ENCODE results near the gene NCOR1. TPM values are rescaled to one million over a fixed set of nuclear protein-coding genes. Genes with fewer than 3 reads are reported as not detected.

NCOR1 gene
- total RNA-seq (ENCODE audit: unreplicated experiment) = 152 TPM
- long read RNA-seq, transcript NCOR1-206 (15 exons, 1,883 nt) = major isoform, 24 of 119 reads
- long read RNA-seq, transcript NCOR1-221 (16 exons, 1,877 nt) = minor isoform, 15 of 119 reads
- long read RNA-seq, partial matches to known transcripts = 35 of 119 reads
- long read RNA-seq, other reads (novel, unspliced or antisense) = 41 of 119 reads

DNA sequence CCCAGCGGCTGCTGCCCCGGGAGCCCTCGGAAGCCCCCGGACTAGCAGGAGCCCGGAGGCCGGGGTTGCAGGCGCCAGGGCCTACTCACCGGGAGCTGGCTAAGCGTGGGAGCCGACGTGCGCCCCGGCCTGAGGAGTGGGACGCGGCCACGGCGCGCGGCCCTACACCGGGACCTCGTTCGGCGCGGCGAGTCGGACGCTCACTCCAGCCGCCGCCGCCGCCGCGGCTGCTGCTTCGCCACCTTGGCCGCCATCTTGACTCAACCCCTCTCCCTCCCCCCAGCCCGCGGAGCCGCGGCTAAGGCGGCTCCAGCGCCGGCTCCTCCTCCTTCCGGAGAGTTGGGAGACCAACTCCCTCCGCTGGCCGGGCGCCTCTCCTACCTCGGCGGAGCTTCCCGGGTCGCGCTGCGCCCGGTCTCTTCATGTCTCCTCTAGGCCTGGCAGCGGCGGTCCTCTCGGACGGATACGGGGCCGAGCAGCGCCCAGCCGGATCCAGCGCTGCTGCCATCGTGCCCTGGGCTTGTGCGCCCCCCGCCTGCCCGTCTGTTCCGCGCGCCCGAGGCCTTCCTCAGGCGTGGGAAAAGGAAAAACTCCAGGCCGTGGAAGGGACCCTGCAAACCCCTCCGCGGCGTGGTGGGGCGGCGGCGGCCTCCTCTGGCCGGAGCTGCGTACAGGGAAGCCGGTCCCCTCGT, at the start of gene NCOR1:
TSS of gene NCOR1 (minus strand) at position 262 of the 692 bp plus-strand sequence. CDS start 20,965 bp downstream, outside the sequence.
- Mint-ChIP-seq H3K27me3 (ENCODE audit: unreplicated experiment) (peaks cover 3% of the 10 kb centered on the region), H3K27ac (ENCODE audit: unreplicated experiment) (peak within 1 kb of the TSS; percentile 92), H3K36me3 (ENCODE audit: unreplicated experiment) (no peaks in the 10 kb centered on the region), H3K9me3 (ENCODE audit: unreplicated experiment) (peaks cover 6% of the 10 kb centered on the region), H3K4me1 (ENCODE audit: low read depth, unreplicated experiment) (peaks cover 11% of the 10 kb centered on the region), H3K4me3 (ENCODE audit: unreplicated experiment) (peak within 1 kb of the TSS; percentile 97)
- peak; percentile 96 for DNase-seq
- TF ChIP-seq, protein P1, sequence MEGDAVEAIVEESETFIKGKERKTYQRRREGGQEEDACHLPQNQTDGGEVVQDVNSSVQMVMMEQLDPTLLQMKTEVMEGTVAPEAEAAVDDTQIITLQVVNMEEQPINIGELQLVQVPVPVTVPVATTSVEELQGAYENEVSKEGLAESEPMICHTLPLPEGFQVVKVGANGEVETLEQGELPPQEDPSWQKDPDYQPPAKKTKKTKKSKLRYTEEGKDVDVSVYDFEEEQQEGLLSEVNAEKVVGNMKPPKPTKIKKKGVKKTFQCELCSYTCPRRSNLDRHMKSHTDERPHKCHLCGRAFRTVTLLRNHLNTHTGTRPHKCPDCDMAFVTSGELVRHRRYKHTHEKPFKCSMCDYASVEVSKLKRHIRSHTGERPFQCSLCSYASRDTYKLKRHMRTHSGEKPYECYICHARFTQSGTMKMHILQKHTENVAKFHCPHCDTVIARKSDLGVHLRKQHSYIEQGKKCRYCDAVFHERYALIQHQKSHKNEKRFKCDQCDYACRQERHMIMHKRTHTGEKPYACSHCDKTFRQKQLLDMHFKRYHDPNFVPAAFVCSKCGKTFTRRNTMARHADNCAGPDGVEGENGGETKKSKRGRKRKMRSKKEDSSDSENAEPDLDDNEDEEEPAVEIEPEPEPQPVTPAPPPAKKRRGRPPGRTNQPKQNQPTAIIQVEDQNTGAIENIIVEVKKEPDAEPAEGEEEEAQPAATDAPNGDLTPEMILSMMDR (IDR thresholded peaks at IDR 0.05; ENCODE audit: partially characterized antibody, unreplicated experiment) = no peak

DNA sequence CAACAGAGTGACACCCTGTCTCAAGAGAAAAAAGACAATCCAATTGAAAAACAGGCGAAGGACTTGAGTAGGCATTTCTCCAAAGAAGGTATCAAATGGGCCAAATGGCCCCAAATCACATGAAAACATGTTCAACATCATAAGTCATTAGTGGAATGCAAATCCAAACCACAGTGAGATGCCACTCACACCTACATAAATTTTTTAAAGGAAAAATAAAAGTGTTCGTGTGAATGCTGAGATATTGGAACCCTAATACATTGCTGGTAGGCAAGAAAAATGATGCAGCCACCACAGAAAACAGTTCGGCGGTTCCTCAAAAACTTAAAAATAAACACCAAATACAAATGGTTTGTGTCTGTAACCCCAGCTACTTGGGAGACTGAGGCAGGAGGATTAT, 46.9 kb upstream of the NCOR1 start:
- DNase-seq = no peak
- TF ChIP-seq, protein P1 (IDR thresholded peaks at IDR 0.05; ENCODE audit: partially characterized antibody, unreplicated experiment) = no peak
- H3K9me3 Mint-ChIP-seq (ENCODE audit: unreplicated experiment) = peaks cover 1% of the 10 kb centered on the region
- H3K4me1 Mint-ChIP-seq (ENCODE audit: low read depth, unreplicated experiment) = no peaks in the 10 kb centered on the region
- no peak overlapping the region for H3K27ac Mint-ChIP-seq (ENCODE audit: unreplicated experiment)
- H3K27me3 Mint-ChIP-seq (ENCODE audit: unreplicated experiment) = no peaks in the 10 kb centered on the region
- no peak overlapping the region for H3K4me3 Mint-ChIP-seq (ENCODE audit: unreplicated experiment)
- H3K36me3 Mint-ChIP-seq (ENCODE audit: unreplicated experiment) = no peaks in the 10 kb centered on the region

DNA sequence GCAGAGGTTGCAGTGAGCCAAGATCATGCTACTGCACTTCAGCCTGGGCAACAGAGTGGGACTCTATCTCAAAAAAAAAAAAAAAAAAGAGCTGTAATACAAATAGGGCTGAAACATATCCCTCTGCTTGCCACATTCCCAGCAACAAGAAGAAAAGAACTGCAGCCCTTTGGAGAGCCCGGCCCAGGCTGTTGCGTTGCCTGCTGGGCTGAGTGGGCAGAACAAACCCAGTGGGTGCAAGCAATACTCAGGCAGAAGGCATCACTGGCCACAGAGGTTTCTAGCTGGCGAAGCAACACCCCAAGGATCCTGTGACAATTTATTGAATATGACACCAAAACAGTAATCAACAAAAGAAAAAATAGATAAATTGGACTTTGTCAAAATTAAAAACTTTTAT, 45.7 kb upstream of the NCOR1 start:
- no peaks in the 10 kb centered on the region for H3K27me3 Mint-ChIP-seq (ENCODE audit: unreplicated experiment)
- no peak overlapping the region for H3K27ac Mint-ChIP-seq (ENCODE audit: unreplicated experiment)
- peaks cover 1% of the 10 kb centered on the region for H3K9me3 Mint-ChIP-seq (ENCODE audit: unreplicated experiment)
- TF ChIP-seq, protein P1 (IDR thresholded peaks at IDR 0.05; ENCODE audit: partially characterized antibody, unreplicated experiment) = no peak
- no peaks in the 10 kb centered on the region for H3K36me3 Mint-ChIP-seq (ENCODE audit: unreplicated experiment)
- H3K4me3 Mint-ChIP-seq (ENCODE audit: unreplicated experiment) = no peak overlapping the region
- no peak for DNase-seq
- no peaks in the 10 kb centered on the region for H3K4me1 Mint-ChIP-seq (ENCODE audit: low read depth, unreplicated experiment)

DNA sequence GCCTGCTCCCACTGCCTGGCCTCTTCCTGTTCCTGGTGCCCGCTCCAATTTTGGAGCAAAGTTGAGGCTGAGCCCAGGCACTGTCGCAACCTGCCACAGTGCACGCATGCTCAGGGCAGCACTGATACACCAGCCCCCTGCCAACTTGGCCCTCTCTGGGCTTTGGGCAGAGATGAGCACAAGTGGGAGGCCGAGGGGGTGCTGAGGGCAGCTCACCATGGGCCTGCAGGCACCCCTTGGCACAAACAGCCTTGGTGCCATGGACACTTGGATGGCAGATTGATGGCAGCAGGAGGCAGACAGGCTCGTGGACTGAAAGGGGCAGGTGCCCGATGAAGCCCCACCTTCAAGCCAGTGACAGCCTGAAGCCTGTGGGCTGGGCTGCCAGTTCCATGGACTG, 44.6 kb upstream of the NCOR1 start:
- Mint-ChIP-seq H3K27ac (ENCODE audit: unreplicated experiment) (no peak overlapping the region), H3K27me3 (ENCODE audit: unreplicated experiment) (no peaks in the 10 kb centered on the region), H3K4me1 (ENCODE audit: low read depth, unreplicated experiment) (peaks cover 3% of the 10 kb centered on the region), H3K9me3 (ENCODE audit: unreplicated experiment) (no peaks in the 10 kb centered on the region), H3K36me3 (ENCODE audit: unreplicated experiment) (no peaks in the 10 kb centered on the region), H3K4me3 (ENCODE audit: unreplicated experiment) (no peak overlapping the region)
- no peak for DNase-seq
- TF ChIP-seq, protein P1 (IDR thresholded peaks at IDR 0.05; ENCODE audit: partially characterized antibody, unreplicated experiment) = no peak

DNA sequence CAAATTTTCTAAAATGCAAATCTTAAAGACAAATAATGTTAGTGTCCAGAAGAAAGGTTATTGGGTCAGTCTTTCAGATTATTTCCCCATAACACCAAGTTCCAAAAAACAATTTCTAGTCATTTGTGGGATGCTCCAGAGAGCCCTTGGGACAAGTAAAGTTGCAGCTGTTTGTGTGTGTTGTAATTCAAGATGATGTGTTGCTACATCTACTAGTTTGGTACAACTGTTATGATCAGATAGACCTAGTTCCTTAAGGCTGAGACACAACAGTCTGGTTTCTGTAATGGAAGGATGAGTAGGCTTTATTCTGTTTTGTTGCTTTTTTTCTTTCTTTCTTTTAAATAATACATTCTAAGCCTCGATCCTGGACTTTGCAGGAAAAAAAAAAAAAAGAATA, 43.6 kb upstream of the NCOR1 start:
- no peak for DNase-seq
- TF ChIP-seq, protein P1 (IDR thresholded peaks at IDR 0.05; ENCODE audit: partially characterized antibody, unreplicated experiment) = no peak
- Mint-ChIP-seq H3K9me3 (ENCODE audit: unreplicated experiment) (no peaks in the 10 kb centered on the region), H3K27me3 (ENCODE audit: unreplicated experiment) (no peaks in the 10 kb centered on the region), H3K4me3 (ENCODE audit: unreplicated experiment) (no peak overlapping the region), H3K36me3 (ENCODE audit: unreplicated experiment) (no peaks in the 10 kb centered on the region), H3K27ac (ENCODE audit: unreplicated experiment) (no peak overlapping the region), H3K4me1 (ENCODE audit: low read depth, unreplicated experiment) (peaks cover 3% of the 10 kb centered on the region)

Measured in glutamatergic neuron (in vitro differentiated cells).